ENCODE measurements around the gene GHRHR.

DNA sequence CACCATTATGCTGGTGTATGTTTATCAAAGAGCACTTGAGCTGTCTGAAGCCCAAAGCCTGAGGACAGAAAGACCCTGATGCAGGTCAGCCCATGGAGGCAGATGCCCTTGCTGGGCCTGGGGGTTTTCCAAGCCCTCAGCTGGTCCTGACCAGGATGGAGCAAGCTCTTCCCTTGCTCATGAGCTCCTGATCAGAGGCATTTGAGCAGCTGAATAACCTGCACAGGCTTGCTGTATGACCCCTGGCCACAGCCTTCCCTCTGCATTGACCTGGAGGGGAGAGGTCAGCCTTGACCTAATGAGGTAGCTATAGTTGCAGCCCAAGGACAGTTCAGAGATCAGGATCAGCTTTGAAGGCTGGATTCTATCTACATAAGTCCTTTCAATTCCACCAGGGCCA lies 39.1 kb upstream of the GHRHR start:
- TF ChIP-seq CTCF (IDR thresholded peaks at IDR 0.05) = no peak
- no peak for TF ChIP-seq POLR2A (IDR thresholded peaks at IDR 0.05)
